DMS53 treated with DMSO at 0.1 percent for 48 hours (cell line): ENCODE data around the gene ZNF564.
"Not testable (repeated sequence)": the region's sequence is repeated elsewhere in the genome, so short reads cannot be mapped to it uniquely, and the experiment has no call there.

Experiments
- DNase-seq: peaks from one replicate; lab custom pipeline; 2025; ENCODE audit not compliant: unreplicated experiment; lab: John Stamatoyannopoulos, UW

Gene ZNF564

DNA sequence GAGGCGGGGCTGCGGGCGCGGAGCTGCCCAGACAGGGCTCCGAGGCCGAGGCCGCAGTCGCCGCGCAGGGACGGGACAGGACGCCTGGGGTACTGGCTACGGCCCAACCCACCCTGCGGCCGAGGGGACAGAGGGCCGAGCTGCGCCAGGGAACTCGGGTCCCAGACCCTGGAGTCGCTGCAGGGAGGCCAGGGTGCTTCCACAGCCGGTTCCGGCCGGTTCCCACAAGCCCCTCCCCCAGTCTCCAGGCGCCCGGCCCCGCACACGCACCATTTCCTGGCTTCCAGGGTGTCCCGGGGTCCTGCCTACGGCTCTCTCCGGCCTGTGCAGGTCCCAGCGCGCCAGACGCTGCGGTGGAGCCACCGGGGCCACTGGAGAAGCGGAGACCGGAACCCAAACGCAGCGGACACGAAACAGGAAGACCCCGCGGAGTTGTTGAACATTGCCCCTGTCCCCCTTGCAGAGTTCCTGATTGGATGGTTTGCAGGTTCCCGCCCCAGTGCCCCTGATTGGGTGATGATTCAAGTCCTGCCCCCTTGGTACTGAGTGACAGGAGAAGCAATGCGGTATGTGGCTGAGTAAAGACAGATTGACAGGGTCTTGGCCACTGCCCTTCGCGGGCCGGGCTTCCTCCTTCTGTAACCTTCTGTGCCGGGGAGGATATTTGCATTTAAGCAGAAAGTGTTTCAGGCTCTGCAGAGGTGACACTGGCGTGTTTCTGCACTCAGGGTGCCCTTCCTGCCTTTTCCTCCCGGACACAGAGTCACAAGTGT, at the start of gene ZNF564:
TSS of gene ZNF564 (minus strand) at position 423 of the 773 bp plus-strand sequence. CDS start at position 273, 150 bp downstream.
- DNase-seq = peak; percentile 94

GRCh38 chr19:12597594-12597993, 46.3 kb upstream of the ZNF564 start:
- DNase-seq = no peak

- DNase-seq = no peak
Observed at GRCh38 chr19:12596927-12597548, 45.8 kb upstream of the ZNF564 start.

DNA sequence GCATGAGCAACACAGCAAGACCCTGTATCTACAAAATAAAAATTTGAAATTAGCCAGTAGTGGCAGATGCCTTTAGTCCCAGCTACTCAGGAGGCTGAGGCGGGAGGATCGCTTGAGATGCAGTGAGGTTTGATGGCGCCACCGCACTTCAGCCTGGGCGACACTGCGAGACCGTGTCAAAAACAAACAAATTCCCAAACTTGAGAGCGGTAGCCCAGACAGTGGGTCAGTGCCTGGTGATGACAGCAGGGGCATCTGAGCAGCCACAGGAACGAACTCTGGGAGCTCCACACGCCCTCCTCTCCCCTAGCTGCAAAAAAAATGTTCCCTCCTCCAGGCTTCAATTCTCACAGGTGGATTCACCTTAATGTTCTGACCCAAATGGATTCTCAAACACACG, 45.2 kb upstream of the ZNF564 start:
- no peak for DNase-seq

- DNase-seq = no peak
Observed at GRCh38 chr19:12581100-12581499, 29.8 kb upstream of the ZNF564 start.

GRCh38 chr19:12580180-12580694, 29.0 kb upstream of the ZNF564 start:
- DNase-seq = no peak

DNA sequence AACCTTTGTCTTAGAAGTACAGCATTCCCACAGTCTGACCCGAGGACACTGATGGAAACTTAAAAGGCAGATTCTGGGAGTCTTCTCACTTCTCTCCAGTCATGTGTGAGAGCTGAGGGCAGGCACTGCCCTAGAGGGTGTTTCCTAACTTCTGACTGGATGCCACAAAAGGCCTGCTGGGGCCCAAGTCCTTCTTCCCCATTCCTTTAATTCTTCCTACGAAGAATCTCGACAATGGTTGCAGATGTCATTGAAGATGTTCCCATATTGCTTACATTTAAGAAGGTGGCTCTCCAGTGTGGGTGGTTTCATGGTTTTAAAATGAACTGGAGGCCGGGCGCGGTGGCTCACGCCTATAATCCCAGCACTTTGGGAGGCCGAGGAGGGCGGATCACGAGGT, 27.4 kb upstream of the ZNF564 start:
- DNase-seq = no peak

GRCh38 chr19:12574036-12574435, 22.8 kb upstream of the ZNF564 start:
- DNase-seq = peak; percentile 45

DNA sequence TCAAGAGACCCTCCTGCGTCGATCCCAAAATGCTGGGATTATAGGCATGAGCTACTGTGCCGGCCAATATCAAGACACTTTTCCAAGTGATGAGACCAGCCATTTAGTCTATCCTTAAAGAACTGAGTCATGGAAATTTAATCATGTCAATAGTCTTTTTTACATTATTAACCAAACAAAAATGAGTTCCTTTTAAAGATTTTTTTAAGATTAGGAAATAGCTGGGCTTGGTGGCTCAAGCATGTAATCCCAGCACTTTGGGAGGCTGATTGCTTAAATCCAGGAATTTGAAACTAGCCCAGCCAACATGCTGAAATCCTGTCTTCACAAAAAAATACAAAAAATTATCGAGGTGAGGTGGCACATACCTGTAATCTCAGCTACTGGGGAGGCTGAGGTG, 16.7 kb upstream of the ZNF564 start:
- no peak for DNase-seq

DNA sequence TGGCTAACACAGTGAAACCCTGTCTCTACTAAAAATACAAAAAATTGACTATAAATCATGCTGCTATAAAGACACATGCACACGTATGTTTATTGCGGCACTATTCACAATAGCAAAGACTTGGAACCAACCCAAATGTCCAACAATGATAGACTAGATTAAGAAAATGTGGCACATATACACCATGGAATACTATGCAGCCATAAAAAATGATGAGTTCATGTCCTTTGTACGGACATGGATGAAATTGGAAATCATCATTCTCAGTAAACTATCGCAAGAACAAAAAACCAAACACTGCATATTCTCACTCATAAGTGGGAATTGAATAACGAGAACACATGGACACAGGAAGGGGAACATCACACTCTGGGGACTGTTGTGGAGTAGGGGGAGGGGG, 15.1 kb upstream of the ZNF564 start:
- DNase-seq = not testable (repeated sequence)

DNA sequence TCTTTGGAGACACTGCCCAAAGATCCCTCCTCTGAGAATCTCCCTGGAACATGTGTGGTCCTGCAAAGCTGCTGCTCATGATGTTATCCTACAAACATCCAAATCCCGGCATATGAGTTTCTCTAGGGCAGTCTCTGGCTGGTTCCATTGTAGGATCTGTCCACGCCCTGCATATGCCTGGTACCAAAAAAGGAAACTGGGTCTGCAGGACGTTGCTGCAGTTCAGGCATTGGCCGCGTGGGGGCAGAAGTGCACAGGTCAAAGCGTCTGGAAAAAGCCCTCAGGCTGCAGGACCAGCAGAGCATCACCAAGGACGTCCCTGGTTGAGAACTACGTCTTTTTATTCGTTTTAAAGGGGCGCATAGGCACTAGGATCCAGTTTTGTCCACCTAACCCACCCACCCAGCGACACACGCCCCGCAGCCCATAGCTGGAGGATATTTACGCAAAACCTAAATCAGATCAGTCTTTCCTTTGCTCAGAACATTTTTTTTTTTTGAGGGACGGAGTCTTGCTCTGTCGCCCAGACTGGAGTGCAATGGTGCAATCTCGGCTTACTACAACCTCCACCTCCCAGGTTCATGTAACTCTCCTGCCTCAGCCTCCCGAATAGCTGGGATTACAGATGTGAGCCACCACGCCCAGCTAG, 12.9 kb upstream of the ZNF564 start:
- peak; percentile 74 for DNase-seq

- DNase-seq = no peak
Observed at GRCh38 chr19:12555456-12555930, 4.2 kb upstream of the ZNF564 start.

DNA sequence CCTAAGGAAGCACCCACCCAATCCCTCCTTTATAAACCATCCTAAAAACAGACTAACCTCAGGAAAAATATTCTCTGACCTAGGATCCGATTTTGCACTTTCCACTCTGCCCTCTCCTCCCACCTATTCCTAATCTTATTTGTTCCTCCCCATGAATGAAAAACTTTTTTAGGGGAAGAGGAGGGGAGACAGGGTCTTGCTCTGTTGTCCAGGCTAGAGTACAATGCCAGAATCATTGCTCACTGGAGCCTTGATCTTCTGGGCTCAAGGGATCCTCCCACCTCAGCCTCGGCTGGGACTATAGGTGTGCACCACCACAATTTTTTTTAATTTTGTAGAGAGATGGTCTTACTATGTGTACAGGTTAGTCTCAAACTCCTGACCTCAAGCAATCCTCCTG, 4.4 kb downstream of the ZNF564 start:
- DNase-seq = no peak

- no peak for DNase-seq
Observed at GRCh38 chr19:12546068-12546467, 5.2 kb downstream of the ZNF564 start.

- DNase-seq = no peak
Observed at GRCh38 chr19:12545267-12545666, 6.0 kb downstream of the ZNF564 start.

DNA sequence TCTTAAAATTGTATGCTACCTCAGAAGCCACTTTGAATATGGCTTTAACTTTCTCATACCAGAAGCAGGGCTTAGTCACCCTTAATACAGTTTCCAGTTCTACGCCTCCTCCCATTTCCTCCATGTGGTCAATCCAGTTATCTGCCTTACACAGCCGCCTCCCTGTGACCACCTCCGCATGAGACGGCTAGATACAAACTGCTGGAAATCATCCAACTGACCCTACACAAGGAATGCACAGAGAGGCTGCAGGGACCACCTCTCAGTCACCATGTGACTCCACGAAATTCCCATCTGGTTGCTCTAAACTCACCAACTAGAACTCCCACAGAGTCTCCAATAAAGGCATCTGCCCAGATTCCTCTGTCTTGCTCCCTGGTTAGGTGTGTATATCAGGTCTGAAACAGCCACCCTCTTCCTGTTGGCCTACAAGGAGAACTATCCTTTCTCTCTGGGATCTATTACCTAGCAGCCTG, 6.8 kb downstream of the ZNF564 start:
- DNase-seq = no peak

DNA sequence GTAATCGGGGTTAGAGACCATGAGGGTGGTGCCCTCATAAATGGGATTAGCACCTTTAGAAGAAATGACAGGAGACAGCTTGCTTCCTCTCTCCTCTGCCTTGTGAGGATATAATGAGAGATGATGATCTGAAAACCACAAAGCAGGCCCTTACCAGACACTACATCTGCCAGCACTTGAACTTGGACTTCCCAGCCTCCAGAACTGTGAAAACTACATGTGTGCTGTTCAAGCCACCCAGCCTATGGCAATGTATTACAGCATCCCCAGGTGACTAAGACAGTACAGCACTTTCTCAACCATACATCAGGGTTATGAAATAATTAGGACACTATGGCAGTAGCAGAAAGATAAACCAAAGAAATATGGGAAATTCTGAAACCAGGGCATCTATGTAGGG, 7.4 kb downstream of the ZNF564 start:
- DNase-seq = no peak

- no peak for DNase-seq
Observed at GRCh38 chr19:12527034-12527836, 24.0 kb downstream of the ZNF564 start.

GRCh38 chr19:12526542-12526941, 24.7 kb downstream of the ZNF564 start:
- DNase-seq = no peak

GRCh38 chr19:12521996-12522395, 29.3 kb downstream of the ZNF564 start:
- DNase-seq = no peak

GRCh38 chr19:12513531-12514061, 37.7 kb downstream of the ZNF564 start:
- no peak for DNase-seq
